Measurements from ENCODE around the gene GALNT10.

Gene GALNT10

GRCh38 chr5:154202379-154203260 lies 12.1 kb downstream of the GALNT10 start:
- no peak for DNase-seq (ENCODE audit: low read depth in 2 of 2)

DNA sequence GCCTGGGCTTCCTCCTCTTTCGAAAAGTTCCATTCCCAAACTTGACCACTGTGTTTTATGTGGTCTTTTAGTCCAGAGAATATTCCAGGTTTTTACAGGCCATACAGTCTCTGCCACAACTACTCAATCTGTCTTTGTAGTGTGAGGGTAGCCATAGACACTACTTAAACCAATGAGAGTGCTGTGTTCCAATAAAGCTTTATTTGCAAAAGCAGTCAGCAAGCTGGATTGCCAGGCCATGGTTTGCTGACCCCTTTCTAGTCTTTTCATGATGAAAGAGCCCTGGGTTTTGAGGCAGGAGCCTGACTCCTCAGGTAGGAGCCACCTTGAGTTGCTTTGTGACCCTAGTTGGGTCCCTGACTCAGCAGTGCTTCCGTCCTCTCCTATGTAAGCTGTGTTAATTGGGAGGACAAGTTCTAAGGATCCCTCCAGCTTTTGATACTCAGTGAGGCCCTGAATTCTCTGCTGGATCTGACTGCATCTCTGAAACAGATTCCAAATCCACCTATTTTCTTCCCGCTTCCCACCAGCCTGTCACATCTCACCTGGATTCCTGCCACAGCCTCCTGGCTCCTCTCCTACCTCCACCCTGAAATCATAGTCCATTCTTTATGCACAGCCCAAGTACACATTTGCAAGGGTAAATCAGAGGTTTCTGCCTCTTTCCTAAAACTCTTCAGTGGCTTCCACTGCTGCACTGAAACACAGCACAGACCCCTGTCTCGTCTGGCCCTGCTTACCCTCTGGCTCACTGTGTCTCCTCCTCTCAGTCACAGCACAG lies 13.5 kb downstream of the GALNT10 start:
- DNase-seq (ENCODE audit: low read depth in 2 of 2) = no peak

GRCh38 chr5:154205441-154206117 lies 15.0 kb downstream of the GALNT10 start:
- DNase-seq (ENCODE audit: low read depth in 2 of 2) = no peak

DNA sequence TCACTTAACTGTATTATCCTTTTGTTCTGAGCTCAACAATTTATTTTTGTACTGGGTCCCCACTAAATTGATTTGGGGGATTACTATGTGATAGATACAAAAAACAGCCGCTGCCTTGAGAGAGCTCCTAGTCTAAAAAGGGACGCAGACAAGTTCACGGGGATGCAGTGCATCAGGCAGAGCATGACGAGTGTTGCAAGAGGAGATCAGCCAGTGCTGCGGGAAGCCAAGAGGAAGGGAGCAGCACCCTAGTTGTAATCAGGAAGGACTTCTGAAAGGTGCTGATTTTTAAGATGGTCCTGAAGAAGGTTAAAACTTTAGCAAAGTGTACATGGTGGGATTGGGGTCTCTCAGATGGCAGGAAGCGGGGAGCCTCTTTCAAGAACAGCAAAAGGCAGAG lies 15.8 kb downstream of the GALNT10 start:
- no peak for DNase-seq (ENCODE audit: low read depth in 2 of 2)

DNA sequence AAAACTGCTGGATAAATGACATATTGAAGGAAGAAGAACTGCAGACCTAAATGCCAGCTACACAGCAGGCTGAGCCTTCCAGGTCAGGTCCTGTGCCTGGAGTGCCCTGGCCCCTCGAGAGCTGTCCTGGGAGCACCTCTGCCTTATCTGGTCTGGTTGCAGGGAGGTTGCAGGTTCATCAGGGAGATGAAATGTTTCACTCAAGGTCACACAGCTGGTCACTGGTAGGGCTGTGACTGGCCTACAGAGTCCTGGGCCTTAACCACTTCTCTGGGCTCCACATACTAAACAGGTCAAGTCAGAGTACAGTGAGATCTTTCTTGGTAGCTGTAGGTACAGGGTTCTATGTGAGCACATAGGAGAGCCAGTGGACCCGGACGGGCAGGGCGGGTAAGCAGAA lies 16.7 kb downstream of the GALNT10 start:
- no peak for DNase-seq (ENCODE audit: low read depth in 2 of 2)

DNA sequence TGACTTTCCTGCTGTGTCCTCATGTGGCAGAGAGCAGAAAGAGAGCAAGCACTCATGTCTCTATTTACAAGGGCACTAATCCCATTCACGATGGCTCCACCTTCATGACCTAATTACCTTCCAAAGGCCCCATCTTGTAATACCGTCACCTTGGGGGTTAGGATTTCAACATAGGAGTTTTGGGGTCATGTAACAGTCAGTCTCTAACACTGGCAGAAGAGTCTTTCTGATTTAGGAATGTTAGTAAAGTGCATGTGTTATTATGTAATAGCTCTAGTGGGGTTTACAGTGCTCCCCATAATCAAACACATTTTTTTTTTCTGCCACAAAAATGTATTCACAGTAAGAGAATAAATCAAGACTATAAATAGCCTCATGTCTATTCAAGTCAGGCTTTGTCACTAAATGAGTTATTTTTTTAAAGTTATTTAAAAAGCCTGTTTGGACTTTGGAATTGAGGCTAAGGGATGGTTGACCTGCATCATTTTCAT lies 19.1 kb downstream of the GALNT10 start:
- DNase-seq (ENCODE audit: low read depth in 2 of 2) = no peak

GRCh38 chr5:154210163-154210562 lies 19.6 kb downstream of the GALNT10 start:
- DNase-seq (ENCODE audit: low read depth in 2 of 2) = no peak

- DNase-seq (ENCODE audit: low read depth in 2 of 2) = peak; percentile 63 to 68
These were observed 21.3 kb downstream of the GALNT10 start for GRCh38 chr5:154211641-154212390.

- no peak for DNase-seq (ENCODE audit: low read depth in 2 of 2)
These were observed 23.1 kb downstream of the GALNT10 start for GRCh38 chr5:154213592-154213991.

DNA sequence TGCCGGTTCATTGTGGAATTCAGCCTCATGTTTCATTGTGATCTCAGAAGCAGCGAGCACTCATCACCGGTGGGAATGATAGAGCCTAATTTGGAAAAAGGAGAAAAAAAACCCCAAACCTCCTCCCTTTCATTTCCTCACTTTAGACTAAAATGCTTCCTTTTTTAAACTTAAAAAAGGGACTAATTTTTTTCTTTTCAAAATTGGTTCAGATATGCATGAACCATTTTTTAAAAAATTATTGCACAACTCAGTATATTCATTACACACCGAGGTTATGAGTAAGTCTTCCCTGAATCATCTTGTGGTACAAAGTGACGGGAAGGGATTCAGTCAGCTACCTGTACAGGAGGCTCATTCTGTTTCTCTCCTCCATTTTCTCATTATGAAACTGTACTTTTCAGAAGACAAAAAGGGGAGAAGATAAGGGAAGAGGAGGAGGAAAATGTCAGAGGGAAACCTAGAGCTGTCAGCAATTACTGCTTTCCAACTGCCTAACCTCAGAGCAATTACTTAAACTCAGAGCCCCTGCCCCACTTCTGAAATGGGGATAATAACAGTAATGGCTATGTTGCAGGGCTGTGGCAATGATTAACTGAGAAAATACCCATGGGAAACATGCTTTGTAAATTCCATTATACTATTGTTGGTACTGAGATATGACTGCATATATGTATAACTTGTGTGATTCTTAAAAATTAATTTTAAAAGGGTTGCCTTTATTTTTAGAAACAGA lies 24.0 kb downstream of the GALNT10 start:
- DNase-seq (ENCODE audit: low read depth in 2 of 2) = peak in 1 of 2 experiments; percentile 52

GRCh38 chr5:154215571-154216325 lies 25.2 kb downstream of the GALNT10 start:
- no peak for DNase-seq (ENCODE audit: low read depth in 2 of 2)

DNA sequence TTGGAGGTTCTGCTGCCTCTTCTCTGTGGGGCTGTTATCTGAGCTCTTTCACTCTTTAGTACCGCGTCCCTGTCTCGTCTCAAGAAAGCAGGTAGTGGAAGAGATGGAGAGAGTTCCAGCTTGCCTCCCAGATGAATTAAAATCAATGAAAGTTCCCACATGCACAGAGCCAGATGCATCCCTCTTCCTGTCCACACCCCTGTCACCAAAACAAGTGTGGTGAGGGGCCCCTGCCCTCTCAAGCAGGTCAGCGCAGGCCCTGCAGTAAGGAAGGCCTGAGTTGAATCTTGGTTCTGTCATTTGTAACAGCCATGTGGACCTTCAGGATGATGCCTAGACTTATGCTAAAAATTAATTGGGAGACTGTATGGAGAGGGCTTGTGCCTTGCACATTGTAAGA lies 26.9 kb downstream of the GALNT10 start:
- no peak for DNase-seq (ENCODE audit: low read depth in 2 of 2)

DNA sequence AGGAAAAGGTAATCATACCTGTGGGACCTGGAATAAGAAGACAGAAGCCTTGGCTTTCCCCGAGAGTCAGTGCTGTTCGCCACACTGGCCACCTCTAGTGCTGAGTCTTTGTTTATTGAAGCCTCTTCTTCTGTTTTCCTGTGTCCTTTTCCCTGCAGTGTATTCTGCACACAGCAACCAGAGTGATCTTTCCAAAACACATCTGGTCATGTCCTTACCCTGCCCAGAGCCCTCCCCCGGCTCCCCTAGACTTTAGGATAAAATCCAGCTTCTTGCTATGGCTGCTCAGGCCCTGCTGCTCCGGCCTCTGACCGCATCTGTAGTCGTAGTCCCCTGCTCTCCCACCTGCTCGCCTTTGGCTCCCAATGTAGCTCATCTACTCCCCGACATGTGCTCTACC lies 28.3 kb downstream of the GALNT10 start:
- no peak for DNase-seq (ENCODE audit: low read depth in 2 of 2)

- DNase-seq (ENCODE audit: low read depth in 2 of 2) = no peak
These were observed 30.1 kb downstream of the GALNT10 start for GRCh38 chr5:154220625-154221024.

GRCh38 chr5:154221371-154221896 lies 30.9 kb downstream of the GALNT10 start:
- DNase-seq (ENCODE audit: low read depth in 2 of 2) = peak; percentile 65 to 76

DNA sequence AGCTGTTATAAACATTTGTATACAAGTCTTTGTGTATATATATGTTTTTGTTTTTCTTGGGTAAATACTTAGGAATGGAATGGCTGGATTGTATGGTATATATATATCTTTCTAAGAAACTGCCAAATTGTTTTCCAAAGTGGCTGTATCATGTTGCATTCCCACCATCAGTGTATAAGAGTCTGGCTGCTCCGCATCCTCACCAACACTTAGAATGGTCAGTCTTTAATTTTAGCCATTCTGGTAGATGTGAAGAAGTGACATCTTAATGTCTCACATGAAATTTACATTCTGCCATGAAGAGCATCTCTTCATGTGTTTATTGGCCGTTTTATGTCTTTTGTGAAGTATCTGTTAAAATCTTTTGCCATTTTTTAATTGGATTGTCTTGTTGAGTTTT lies 31.9 kb downstream of the GALNT10 start:
- no peak for DNase-seq (ENCODE audit: low read depth in 2 of 2)

GRCh38 chr5:154223320-154223719 lies 32.8 kb downstream of the GALNT10 start:
- no peak for DNase-seq (ENCODE audit: low read depth in 2 of 2)

DNA sequence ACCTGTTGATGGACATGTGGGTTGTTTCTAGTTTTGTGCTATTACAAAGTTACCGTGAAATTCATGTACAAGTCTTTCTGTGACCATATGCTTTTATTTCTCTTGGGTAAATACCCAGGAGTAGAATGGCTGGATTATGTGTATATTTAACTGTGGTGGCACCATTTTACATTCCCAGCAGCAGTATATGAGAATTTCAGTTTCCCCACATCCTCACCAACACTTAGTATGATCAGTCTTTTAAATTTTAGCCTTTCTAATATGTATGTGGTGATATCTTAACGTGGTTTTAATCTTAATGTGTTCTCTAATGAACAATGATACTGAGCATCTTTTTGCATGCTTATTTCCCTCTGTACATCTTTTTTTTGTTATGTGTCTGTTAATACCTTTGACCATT lies 36.6 kb downstream of the GALNT10 start:
- DNase-seq (ENCODE audit: low read depth in 2 of 2) = no peak

DNA sequence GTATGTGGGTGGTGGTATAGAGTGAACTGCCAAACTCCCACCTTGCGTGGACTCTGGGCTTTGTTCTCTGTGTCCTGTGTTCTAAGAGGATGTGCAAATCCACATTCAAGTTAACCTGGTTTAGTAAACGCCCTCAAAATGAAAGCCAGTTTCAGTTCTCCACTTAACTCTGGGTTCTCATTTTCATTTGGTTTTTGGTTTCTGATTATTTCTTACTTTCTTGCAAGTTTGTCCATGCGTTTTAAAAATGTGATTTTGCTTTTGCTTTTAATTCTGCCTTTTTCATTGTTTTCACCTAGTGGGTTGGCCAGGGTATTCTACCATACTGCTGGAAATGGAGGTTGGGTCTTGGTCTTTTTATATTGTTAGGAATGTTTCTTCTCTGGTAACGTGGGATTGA lies 38.2 kb downstream of the GALNT10 start:
- no peak for DNase-seq (ENCODE audit: low read depth in 2 of 2)

DNA sequence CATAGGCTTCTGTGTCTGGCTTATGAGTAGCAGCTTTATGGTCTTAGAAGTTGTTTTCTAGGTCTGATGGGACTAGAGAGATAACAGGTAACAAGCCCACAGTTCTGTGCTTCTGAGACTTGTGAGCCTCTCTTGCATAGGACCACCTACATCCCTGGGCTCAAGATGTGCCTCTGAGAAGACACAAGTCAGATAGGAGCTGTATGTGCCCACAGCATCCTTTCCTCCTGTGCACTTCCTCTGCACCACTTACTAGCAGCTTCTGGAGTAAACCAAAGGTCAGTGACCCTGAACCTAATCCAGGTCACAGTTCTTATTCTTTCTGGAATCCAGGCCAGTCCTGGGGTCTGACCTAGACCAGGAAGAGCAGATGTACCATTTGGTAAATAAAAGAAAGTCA lies 40.0 kb downstream of the GALNT10 start:
- no peak for DNase-seq (ENCODE audit: low read depth in 2 of 2)
